ENCODE data around the gene TMBIM6.

TMBIM6 gene

GRCh38 chr12:49800421-49801140 is 59.2 kb downstream of the TMBIM6 start:
- no peak for DNase-seq
- Histone ChIP-seq H3K36me3 (peaks cover 5% of the 10 kb centered on the region), H3K4me3 (ENCODE audit: low read depth, low read length) (no peak overlapping the region), H3K9me3 (ENCODE audit: severe bottlenecking) (no peaks in the 10 kb centered on the region), H3K27ac (no peak overlapping the region), H3K27me3 (ENCODE audit: insufficient read depth, low read depth, severe bottlenecking) (no peaks in the 10 kb centered on the region)
- TF ChIP-seq CTCF (IDR thresholded peaks at IDR 0.05; ENCODE audit: low read depth, low read length): no peak

DNA sequence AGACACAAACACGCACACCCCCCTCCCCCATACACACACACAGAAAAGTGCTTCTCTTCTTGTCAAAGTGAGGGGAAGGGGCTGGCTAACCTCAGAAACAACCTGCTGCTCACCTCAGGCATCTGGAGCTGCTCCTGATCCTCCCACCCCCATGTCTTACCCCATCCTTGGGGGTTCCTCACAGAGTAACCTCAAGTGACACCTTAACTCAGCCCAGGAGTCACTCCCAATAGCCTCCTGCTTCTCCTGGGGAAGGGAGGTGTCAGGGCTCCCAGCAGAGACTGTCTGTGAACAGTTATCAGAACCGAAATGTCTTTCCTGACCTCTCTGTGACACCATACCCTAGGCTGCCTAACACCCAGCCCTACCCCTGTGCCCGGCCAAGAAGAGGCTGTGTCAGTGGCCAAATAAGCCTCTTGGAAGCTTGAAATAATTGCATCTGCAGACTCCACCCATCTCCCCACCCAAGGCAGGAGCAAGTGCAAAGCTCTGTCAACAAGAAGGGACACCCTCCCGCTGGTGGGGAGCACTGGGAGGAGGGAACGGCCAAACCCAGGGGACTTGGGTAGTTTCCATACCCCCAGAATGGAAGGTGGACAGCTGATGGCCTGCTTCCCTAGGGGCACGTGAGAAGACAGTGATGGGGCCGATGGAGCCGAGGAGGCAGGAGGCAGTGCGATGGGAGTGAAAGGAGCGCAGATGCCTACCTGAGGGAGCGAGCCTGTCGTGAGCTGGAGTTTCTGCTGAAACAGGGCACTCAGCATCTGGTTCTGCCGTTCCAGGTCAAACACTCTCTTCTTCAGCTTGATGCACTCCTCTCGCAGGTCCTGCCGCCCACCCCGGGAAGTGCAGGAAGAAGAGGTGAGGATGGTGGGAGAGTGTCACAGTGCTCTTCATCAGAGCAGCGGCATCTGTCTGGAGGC is 60.0 kb downstream of the TMBIM6 start:
- peaks cover 5% of the 10 kb centered on the region for H3K36me3 ChIP-seq
- H3K27ac ChIP-seq: no peak overlapping the region
- TF ChIP-seq CTCF (IDR thresholded peaks at IDR 0.05; ENCODE audit: low read depth, low read length): no peak
- H3K9me3 ChIP-seq (ENCODE audit: severe bottlenecking): no peaks in the 10 kb centered on the region
- no peaks in the 10 kb centered on the region for H3K27me3 ChIP-seq (ENCODE audit: insufficient read depth, low read depth, severe bottlenecking)
- no peak overlapping the region for H3K4me3 ChIP-seq (ENCODE audit: low read depth, low read length)
- no peak for DNase-seq

DNA sequence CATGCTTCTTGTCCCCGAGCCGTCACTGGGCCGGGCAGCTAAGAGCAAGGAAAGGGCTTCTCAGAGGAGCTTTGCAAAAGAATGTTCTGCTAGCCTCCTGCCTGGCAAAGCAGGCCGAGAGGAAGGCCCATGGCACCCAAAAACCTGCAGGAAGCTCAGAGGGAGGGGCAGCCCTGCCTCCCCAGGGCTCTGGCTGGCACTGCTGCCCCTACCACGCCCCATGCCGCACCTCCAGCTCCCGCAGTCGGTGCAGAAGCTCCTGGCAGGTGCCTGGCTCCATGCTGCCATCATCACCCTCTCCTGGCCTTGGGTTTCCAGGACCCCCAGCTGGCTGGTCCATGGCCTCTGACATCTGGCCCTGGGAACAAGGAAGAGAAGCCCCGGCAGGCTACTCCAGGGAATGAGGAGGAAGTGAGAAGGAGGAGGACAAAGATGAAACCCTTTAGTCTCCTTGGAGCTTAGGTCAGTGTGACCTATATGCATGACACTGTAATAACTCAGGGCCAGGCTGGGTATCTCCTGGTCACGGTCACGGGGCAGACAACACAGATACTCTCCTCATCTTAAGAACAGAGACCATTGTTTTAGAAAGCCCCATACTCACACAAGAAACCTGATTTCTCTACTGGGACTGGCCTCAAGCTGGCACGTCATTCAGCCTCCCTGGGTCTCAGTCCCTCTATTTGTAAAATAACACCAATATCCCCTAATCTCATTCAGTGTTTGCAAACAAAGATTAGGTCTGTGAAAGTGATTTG is 62.5 kb downstream of the TMBIM6 start:
- H3K9me3 ChIP-seq (ENCODE audit: severe bottlenecking): no peaks in the 10 kb centered on the region
- no peak for DNase-seq

DNA sequence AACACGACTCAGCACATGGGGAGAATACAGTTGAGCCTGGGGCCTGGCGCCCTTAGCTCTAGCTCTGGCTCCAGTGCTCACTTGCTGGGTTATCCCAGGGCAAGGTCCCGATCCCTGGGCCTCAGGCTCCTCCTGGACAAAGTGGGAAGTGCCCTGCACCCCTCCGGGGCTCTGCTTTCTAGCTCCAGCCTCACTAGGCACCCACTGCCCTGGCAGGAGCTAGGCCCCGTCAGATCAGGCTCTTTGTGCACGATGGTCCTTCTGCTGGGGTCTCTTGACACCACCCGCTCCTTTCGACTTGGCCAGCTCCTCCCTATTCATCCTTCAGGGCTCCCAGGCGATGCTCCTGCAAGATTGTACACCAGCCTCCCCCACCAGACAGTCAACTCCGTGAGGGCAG is 63.5 kb downstream of the TMBIM6 start:
- Histone ChIP-seq H3K36me3 (no peaks in the 10 kb centered on the region), H3K27me3 (ENCODE audit: insufficient read depth, low read depth, severe bottlenecking) (no peaks in the 10 kb centered on the region), H3K27ac (no peak overlapping the region), H3K4me3 (ENCODE audit: low read depth, low read length) (no peak overlapping the region), H3K9me3 (ENCODE audit: severe bottlenecking) (no peaks in the 10 kb centered on the region)
- no peak for TF ChIP-seq CTCF (IDR thresholded peaks at IDR 0.05; ENCODE audit: low read depth, low read length)
- DNase-seq: no peak

More for the DNA sequence above, 62.5 kb downstream of the TMBIM6 start:
- TF ChIP-seq CTCF (IDR thresholded peaks at IDR 0.05; ENCODE audit: low read depth, low read length): no peak
- Histone ChIP-seq H3K27ac (no peak overlapping the region), H3K36me3 (no peaks in the 10 kb centered on the region), H3K4me3 (ENCODE audit: low read depth, low read length) (no peak overlapping the region), H3K27me3 (ENCODE audit: insufficient read depth, low read depth, severe bottlenecking) (no peaks in the 10 kb centered on the region)

- Histone ChIP-seq H3K9me3 (ENCODE audit: severe bottlenecking) (no peaks in the 10 kb centered on the region), H3K36me3 (no peaks in the 10 kb centered on the region), H3K27ac (no peak overlapping the region), H3K27me3 (ENCODE audit: insufficient read depth, low read depth, severe bottlenecking) (no peaks in the 10 kb centered on the region), H3K4me3 (ENCODE audit: low read depth, low read length) (no peak overlapping the region)
- DNase-seq: no peak
- TF ChIP-seq CTCF (IDR thresholded peaks at IDR 0.05; ENCODE audit: low read depth, low read length): no peak
These were observed 64.1 kb downstream of the TMBIM6 start for GRCh38 chr12:49805409-49805808.
